Measurements from ENCODE around the gene EFNB1. TPM values are rescaled to one million over a fixed set of nuclear protein-coding genes. Genes with fewer than 3 reads are reported as not detected.

Gene EFNB1
- total RNA-seq, 4 donors from 2014 or later: 54.1 to 85.3 (median 69.0) TPM

DNA sequence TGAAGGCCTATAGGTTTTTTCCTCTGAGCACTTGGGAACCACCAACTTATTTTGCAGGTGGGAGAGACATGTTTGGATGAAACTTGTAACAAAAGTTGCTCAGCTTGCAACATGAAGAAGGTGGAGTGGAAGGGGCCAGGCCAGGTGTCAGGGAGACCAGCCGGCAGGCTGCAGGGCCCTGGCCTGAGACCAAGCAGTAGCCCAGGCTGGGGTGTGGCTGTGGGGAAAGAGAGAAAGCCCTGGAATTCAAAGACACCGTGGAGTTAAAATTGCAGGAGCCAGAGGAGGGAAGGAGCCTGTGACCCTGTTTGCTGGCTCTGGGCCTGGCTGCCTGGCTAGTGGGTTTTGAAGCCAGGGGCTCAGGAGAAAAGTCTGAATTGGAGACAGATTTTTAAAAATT lies 43.4 kb downstream of the EFNB1 start:
- DNase-seq: peak; percentile 37
- Histone ChIP-seq H3K36me3 (no peaks in the 10 kb centered on the region), H3K9me3 (no peaks in the 10 kb centered on the region), H3K4me1 (peaks cover 0 to 23% (median 0%) of the 10 kb centered on the region in 4 donors), H3K4me3 (no peak overlapping the region), H3K27me3 (no peaks in the 10 kb centered on the region), H3K27ac (no peak overlapping the region)
- WGBS, 2 donors (ENCODE audit: low coverage in 1 of 2): 50% methylated on average over 2 of the region's 2 CpGs; no CpG with 5 or more reads in 1 of the 2 donors
- intact Hi-C loops (cut with DNase I; ENCODE audit: low total_unique reads) (no loop called here), in situ Hi-C loops (cut with MboI; ENCODE audit: low pct_ligation_motif_present in 1 of 4, low pct_unique_long_range_greater_than_20kb in 1 of 4, low sequenced_read_pairs in 3 of 4) (no loop called here)
- TF ChIP-seq POLR2A (IDR thresholded peaks at IDR 0.05): no peak
- TF ChIP-seq CTCF (IDR thresholded peaks at IDR 0.05): no peak
- TF ChIP-seq POLR2AphosphoS5 (IDR thresholded peaks at IDR 0.05): no peak

DNA sequence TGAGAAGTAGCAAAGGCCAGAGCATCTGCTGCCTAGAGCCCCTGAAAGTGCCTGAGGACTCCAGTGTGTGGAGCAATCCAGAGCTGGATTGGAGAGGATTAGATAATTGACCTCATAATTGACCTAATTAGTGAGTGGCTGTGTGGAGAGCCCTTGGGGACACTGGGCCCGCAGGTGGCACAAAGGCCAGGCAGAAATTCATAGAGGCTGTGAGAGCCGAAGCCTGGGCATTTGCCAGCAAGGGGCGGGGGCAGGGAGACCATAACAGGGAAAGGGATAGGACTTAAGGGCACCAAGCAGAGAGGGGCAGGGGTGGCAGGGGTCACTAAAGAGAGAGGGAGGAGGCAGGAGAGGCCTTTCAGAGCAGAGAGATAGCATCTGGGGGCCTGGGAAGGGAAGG lies 45.3 kb downstream of the EFNB1 start:
- peaks cover 0 to 9% (median 0%) of the 10 kb centered on the region in 4 donors for H3K4me1 ChIP-seq
- 76% methylated on average over 3 of the region's 3 CpGs; no CpG with 5 or more reads in 1 of the 2 donors for WGBS, 2 donors (ENCODE audit: low coverage in 1 of 2)
- no peaks in the 10 kb centered on the region for H3K27me3 ChIP-seq
- in situ Hi-C loops (cut with MboI; ENCODE audit: low pct_ligation_motif_present in 1 of 4, low pct_unique_long_range_greater_than_20kb in 1 of 4, low sequenced_read_pairs in 3 of 4): no loop called here
- DNase-seq: no peak
- H3K4me3 ChIP-seq: no peak overlapping the region
- TF ChIP-seq EP300 (IDR thresholded peaks at IDR 0.05; ENCODE audit: low read depth) (no peak), POLR2AphosphoS5 (IDR thresholded peaks at IDR 0.05) (no peak), CTCF (IDR thresholded peaks at IDR 0.05) (no peak), POLR2A (IDR thresholded peaks at IDR 0.05) (no peak)
- H3K27ac ChIP-seq: no peak overlapping the region
- no peaks in the 10 kb centered on the region for H3K36me3 ChIP-seq
- intact Hi-C loops (cut with DNase I; ENCODE audit: low total_unique reads): no loop called here
- no peaks in the 10 kb centered on the region for H3K9me3 ChIP-seq

DNA sequence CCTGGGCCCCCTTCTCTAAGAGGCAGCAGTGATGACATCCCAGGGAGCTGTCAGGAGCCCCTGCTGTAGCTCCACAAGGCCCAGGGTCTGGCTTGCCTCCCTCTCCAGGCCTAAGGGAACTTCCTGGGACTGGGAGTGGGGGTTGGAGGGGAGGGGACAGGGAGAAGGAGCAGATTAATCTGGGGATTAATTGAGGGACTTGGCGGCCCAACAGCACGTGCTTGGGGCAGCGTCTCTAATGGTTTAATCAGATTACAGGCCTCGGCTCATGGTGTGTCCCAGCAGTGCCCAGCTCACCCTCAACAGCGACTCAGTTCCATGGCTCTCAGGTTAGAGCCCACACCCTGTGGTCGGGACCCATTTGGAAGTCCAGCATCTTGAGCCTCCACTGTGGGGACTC lies 47.9 kb downstream of the EFNB1 start:
- in situ Hi-C loops (cut with MboI; ENCODE audit: low pct_ligation_motif_present in 1 of 4, low pct_unique_long_range_greater_than_20kb in 1 of 4, low sequenced_read_pairs in 3 of 4): no loop called here
- TF ChIP-seq POLR2AphosphoS5 (IDR thresholded peaks at IDR 0.05) (no peak), CTCF (IDR thresholded peaks at IDR 0.05) (no peak), POLR2A (IDR thresholded peaks at IDR 0.05) (no peak), EP300 (IDR thresholded peaks at IDR 0.05; ENCODE audit: low read depth) (no peak)
- H3K4me1 ChIP-seq: no peaks in the 10 kb centered on the region

GRCh38 chrX:68877606-68878005 lies 48.8 kb downstream of the EFNB1 start:
- intact Hi-C loops (cut with DNase I; ENCODE audit: low total_unique reads) (no loop called here), in situ Hi-C loops (cut with MboI; ENCODE audit: low pct_ligation_motif_present in 1 of 4, low pct_unique_long_range_greater_than_20kb in 1 of 4, low sequenced_read_pairs in 3 of 4) (no loop called here)

More for the DNA sequence above, 47.9 kb downstream of the EFNB1 start:
- Histone ChIP-seq H3K36me3 (no peaks in the 10 kb centered on the region), H3K27ac (no peak overlapping the region), H3K4me3 (no peak overlapping the region), H3K9me3 (no peaks in the 10 kb centered on the region), H3K27me3 (no peaks in the 10 kb centered on the region)
- DNase-seq: no peak
- WGBS, 2 donors (ENCODE audit: low coverage in 1 of 2): 79% methylated on average over 6 of the region's 6 CpGs; no CpG with 5 or more reads in 1 of the 2 donors
- intact Hi-C loops (cut with DNase I; ENCODE audit: low total_unique reads): no loop called here

More at GRCh38 chrX:68877606-68878005, 48.8 kb downstream of the EFNB1 start:
- Histone ChIP-seq H3K4me3 (no peak overlapping the region), H3K9me3 (no peaks in the 10 kb centered on the region), H3K36me3 (no peaks in the 10 kb centered on the region), H3K4me1 (no peaks in the 10 kb centered on the region), H3K27me3 (no peaks in the 10 kb centered on the region), H3K27ac (no peak overlapping the region)
- TF ChIP-seq POLR2AphosphoS5 (IDR thresholded peaks at IDR 0.05) (no peak), EP300 (IDR thresholded peaks at IDR 0.05; ENCODE audit: low read depth) (no peak), CTCF (IDR thresholded peaks at IDR 0.05) (no peak), POLR2A (IDR thresholded peaks at IDR 0.05) (no peak)
- WGBS, 2 donors (ENCODE audit: low coverage in 1 of 2): 71% methylated on average over 9 of the region's 9 CpGs; no CpG with 5 or more reads in 1 of the 2 donors
- no peak for DNase-seq
